ENCODE data around the gene ALG14.
A peak's percentile ranks its signal among the peaks of the same experiment; 100 is the strongest.
"Not testable (repeated sequence)": the region's sequence is repeated elsewhere in the genome, so short reads cannot be mapped to it uniquely, and the experiment has no call there.

The ALG14 gene, protein sequence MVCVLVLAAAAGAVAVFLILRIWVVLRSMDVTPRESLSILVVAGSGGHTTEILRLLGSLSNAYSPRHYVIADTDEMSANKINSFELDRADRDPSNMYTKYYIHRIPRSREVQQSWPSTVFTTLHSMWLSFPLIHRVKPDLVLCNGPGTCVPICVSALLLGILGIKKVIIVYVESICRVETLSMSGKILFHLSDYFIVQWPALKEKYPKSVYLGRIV

DNA sequence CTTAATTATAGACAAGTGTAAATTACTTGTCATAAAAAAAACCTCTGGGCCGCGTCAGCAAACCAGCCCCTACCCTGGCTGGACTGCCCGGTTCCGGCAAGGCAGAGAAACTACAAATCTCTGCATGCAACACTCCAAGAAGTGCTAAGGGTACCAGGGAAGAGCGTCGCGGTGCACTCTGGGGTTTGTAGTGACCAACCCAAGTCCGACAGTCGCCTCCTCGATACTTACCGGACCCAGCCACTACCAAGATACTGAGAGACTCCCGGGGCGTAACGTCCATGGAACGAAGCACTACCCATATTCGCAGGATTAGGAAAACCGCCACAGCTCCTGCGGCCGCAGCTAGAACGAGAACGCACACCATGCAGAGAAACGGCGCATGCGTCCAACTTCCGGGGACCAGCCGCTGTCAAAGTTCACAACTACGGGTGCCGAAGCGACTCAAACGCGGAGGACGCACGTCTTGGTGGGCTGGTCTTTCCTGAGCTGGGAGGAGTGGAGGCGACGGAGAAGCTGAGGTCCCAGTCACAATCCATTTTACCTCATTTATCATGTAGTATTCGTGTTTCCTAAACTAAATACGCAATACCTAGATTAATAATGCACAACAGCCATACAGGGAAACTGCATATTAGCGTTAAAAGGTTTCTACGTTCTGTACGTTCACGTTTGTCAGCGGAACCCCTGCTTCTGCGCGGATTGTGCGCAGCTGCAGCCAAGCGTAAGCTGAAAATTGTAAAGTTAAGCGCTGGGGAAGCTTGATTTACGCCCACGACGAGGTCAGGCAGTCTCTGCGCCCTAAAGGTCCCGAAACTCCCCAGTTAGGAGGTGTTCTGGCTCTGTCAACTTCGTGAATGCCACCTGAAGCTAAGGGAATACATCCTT lies at the start of gene ALG14:
Gene ALG14 (minus strand): TSS at position 420 of the 888 bp plus-strand sequence. CDS start 53 bp downstream, at position 367.
- DNase-seq (ENCODE audit: low read depth in 3 of 3), result peak; percentile 83 to 88 (median 86)

DNA sequence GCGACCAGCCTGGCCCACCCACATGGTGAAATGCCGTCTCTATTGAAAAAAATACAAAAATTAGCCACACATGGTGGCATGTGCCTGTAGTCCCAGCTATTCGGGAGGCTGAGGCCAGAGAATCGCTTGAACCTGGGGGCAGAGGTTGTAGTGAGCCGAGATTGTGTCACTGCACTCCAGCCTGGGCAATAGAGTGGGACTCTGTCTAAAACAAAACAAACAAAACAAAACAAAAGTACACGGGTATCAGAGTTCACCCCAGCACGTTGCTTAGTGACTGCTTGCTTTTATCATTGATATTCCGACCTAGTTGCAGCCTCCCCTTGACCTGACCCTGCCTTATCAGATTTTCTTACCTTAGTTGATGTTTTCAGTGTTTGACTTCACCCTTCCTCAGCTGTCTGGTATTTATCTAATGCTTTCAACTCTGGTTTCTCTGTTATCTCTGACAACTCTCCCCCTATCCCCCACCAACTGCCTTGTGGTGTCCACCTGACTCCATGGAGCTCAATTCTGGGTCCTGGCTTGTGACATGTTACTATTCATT lies 49.5 kb upstream of the ALG14 start:
- no peak for DNase-seq (ENCODE audit: low read depth in 3 of 3)

DNA sequence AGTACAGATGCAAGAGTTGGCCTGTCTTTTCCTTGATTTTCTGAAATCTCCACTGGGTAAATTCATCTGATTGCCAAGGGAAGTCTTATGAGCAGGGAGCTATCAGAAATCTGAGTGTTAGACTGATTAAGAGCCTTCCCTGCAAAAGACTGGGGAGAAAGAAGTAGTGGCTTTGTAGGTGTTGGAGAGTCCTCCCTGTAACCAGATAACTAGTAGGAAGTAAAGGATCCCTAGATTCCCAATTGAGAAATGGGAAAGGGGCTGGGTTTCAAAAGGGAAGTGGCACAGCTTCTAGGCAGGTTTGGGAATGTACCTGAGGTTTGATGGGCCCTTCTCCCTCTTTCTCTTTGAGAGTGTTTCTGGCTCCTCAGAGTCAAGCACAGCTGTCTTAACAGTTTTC lies 46.5 kb upstream of the ALG14 start:
- no peak for DNase-seq (ENCODE audit: low read depth in 3 of 3)

- no peak for DNase-seq (ENCODE audit: low read depth in 3 of 3)
These were observed 46.0 kb upstream of the ALG14 start for GRCh38 chr1:95118710-95119109.

DNA sequence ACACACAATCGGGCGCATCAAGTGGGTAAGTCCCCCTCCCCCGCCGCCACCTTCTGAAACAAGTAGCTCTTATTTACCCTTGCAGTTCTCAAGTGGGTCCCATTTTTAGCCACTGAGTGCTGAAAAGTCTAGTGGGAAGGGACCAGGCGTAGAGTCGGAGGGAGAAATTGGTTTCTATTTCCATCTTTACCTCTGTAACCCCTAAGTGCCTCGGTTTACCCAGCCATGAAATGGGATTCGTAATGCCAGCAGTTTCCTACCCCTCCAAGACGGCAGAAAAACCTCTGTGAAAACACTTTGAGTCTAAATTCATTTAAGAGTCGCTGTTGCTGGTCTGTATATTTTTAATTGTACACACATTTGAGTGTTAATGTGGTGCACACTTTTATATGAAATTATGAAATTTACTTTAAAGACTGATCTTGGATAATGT lies 45.3 kb upstream of the ALG14 start:
- no peak for DNase-seq (ENCODE audit: low read depth in 3 of 3)

- peak in 2 of 3 experiments; percentile 15 to 22 for DNase-seq (ENCODE audit: low read depth in 3 of 3)
These were observed 44.7 kb upstream of the ALG14 start, which contains the start of gene TLCD4 for GRCh38 chr1:95117207-95118066. Gene TLCD4, plus strand, starts transcription at chr1:95117355. Its CDS starts 26,547 bp downstream, at chr1:95143902.

GRCh38 chr1:95116580-95117206 lies 43.9 kb upstream of the ALG14 start:
- peak; percentile 1 to 32 (median 14) for DNase-seq (ENCODE audit: low read depth in 3 of 3)

DNA sequence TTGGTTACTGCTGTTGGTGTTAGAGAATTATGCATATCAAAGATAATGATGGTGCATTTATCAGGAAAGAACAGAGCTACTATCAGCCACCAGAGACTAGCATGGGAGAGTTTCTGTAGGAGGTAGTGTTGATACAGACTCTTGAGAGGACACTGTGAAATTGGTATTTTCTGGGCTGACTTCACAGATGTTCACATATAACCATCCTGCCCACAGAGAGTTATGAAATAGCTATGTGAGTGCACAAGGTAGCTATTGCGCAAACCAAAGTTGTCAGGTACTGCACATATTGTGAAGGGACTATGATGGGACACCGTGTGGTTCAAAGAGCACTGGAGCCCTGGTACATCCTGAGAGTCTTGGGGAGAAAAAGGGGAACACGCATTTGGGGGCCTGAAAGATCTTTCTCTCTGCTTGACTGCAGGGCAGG lies 43.0 kb upstream of the ALG14 start:
- DNase-seq (ENCODE audit: low read depth in 3 of 3), result no peak

GRCh38 chr1:95113684-95114083 lies 40.9 kb upstream of the ALG14 start:
- DNase-seq (ENCODE audit: low read depth in 3 of 3), result no peak

DNA sequence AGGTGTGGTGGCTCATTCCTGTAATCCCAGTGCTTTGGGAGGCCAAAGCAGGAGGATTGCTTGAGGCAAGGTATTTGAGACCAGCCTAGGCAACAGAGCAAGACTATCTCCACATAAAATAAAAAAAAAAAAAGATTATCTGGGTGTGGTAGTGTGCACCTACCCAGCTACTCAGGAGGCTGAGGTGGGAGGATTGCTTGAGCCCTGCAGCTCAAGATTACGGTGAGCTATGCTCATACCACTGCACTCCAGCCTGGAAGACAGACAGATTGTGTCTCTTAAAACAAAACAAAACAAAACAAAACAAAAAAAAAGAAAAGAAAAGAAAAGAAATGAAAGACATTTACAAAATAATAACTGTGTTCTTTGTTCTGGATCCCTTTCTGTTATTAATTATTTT lies 38.3 kb upstream of the ALG14 start:
- DNase-seq (ENCODE audit: low read depth in 3 of 3), result no peak

DNA sequence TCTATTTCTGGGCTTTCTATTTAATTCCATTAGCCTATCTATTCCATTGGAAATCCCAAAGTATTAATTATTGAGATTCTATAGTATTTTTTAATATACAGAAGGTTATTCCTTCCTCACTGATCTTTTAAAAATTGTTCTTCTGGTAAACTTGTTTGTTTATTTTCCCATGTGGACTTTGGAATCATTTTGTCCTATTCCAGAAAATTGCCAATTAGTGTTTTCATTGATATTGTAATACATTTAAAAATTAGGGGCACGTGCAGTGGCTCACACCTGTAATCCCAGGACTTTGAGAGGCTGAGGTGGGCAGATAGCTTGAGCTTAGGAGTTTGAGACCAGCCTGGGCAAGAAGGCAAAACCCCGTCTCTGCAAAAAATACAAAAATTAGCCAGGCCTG lies 36.0 kb upstream of the ALG14 start:
- no peak for DNase-seq (ENCODE audit: low read depth in 3 of 3)

- DNase-seq (ENCODE audit: low read depth in 3 of 3), result no peak
These were observed 25.4 kb upstream of the ALG14 start for GRCh38 chr1:95098196-95098595.

GRCh38 chr1:95097426-95097825 lies 24.7 kb upstream of the ALG14 start:
- no peak for DNase-seq (ENCODE audit: low read depth in 3 of 3)

DNA sequence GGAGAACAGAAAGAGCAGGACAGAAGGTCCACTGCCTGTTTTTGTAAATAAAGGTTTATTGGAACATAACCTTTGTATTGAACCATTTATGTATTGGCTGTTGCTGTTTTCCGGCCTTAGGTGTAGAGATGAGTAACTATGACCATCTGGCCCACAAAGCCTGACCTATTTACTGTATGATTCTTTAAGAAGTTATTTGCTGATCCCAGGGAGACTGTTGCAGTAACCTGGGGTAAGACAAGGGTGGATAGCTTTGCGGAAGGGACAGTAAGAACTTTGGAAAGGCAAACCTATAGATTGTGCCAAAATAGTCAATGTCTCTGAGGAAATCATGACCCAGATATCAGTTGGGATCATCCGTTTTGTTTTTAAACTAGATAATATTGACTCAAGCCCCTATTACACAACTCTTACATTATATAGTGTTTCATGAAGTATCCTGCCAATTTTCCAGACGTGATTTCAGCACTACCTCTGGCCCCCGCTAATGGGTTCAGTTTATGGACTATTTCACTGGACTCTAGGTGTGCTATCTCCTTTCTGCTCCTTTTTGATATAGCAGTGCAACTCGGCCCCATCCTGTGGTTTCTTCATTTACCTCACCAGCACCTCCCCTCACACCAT lies 23.6 kb upstream of the ALG14 start:
- no peak for DNase-seq (ENCODE audit: low read depth in 3 of 3)

DNA sequence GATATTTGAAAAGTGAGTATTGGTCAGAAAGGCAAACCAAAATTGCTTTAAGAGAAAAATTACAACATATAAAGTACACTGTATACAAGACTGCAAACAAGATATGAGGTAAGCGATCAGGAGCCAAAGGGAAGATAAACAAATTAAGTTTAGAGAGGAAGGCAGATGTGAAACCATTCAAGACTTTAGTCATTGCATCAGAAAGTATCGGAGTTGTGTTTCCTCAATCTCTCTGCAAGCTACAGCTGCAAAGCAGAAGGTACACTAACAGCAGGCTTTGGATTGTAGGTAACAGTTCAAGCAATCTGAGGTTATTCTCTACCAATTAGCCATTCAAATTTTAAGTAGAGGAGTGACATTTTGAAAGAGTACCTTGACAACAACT lies 23.1 kb upstream of the ALG14 start:
- no peak for DNase-seq (ENCODE audit: low read depth in 3 of 3)

- DNase-seq (ENCODE audit: low read depth in 3 of 3), result no peak
These were observed 22.2 kb upstream of the ALG14 start for GRCh38 chr1:95094923-95095322.

- no peak for DNase-seq (ENCODE audit: low read depth in 3 of 3)
These were observed 20.5 kb upstream of the ALG14 start for GRCh38 chr1:95093296-95093695.

DNA sequence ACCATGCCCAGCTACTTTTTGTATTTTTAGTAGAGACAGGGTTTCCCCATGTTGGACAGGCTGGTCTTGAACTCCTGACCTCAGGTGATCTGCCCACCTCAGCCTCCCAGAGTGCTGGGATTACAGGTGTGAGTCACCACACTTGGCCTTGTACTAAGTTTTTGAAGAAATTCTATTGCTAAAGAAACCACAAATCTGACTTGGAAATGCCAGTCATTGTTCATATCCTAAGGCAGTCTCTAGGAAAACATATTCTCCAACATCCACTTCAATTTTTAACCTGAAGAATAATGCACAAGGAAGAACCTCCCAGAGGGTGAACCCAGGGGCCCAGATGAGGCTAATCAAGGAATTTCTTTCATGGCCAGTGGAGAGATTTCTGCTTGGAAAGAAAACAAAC lies 20.1 kb upstream of the ALG14 start:
- not testable (repeated sequence) for DNase-seq (ENCODE audit: low read depth in 3 of 3)

DNA sequence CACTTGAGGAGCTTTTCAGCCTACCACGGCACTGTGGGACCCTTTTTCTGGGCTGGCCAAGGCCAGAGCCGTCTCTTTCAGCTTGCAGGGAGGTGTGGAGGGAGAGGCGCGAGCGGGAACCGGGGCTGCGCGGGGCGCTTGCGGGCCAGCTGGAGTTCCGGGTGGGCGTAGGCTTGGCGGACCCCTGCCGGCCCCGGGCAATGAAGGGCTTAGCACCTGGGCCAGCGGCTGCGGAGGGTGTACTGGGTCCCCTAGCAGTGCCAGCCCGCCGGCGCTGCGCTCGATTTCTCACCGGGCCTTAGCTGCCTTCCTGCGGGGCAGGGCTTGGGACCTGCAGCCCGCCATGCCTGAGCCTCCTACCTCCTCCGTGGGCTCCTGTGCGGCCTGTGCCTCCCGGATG lies 18.5 kb upstream of the ALG14 start:
- not testable (repeated sequence) for DNase-seq (ENCODE audit: low read depth in 3 of 3)

DNA sequence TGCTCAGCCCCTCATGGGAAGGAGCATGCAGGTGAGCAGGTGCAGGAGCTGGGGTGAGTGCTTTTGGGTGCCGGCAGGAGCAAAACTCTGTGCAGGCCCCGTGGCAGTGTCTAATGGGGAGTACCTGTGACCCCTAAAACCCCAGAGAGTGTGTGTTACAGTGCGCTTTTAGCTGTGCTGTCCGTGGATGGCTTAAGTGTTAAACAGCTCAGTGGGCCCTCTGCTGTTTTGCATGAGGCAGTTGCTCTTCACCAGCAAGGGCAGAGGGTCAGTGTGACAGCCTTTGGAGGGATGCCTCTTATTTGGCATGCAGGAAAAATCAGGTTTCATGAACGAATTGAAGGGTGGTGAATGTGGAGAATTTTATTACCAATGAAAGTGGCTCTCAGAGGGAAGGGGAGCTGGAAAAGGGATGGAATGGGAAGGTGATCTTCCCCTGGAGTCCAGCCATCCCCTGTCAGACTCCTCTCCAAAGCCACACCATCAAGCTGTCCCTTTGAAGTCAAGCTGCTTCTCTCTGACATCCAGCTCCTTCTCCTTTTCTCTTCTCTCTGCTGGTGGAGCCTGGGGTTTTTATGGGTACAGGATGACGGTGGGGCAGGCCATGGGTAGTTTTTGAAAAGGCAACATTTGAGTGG lies 17.0 kb upstream of the ALG14 start:
- no peak for DNase-seq (ENCODE audit: low read depth in 3 of 3)
